OCI-LY7 (cell line): ENCODE data around the gene FUNDC2.

Experiments
- CTCF ChIP-seq: fragments of 200-600 bp; sonication (generic); conservative IDR thresholded peaks from 2 replicates; pipeline ENCODE4 v1.5.1; 2014; ENCODE audit warnings: mild to moderate bottlenecking, antibody characterized with exemption, low read length, moderate library complexity, mixed read lengths
- EZH2phosphoT487 ChIP-seq: fragments of 200-600 bp; sonication (generic); IDR thresholded peaks from 2 replicates; pipeline ENCODE4 v1.6.1; 2018; ENCODE audit warnings: low read depth, borderline replicate concordance, mild to moderate bottlenecking, mixed run types, antibody characterized with exemption, low read length, moderate library complexity, mixed read lengths

GRCh38 chrX:155046811-155047528 lies 20.3 kb downstream of the FUNDC2 start:
- TF ChIP-seq CTCF (no peak), EZH2phosphoT487 (no peak)
